H9 (cell line): ENCODE results near the gene CHST13. TPM values are rescaled to one million over a fixed set of nuclear protein-coding genes. Genes with fewer than 3 reads are reported as not detected.

Experiments
- DNase-seq: peaks from one replicate; pipeline ENCODE4 v3.0.0-alpha.2; 2017
- H2AFZ ChIP-seq: one replicate; pipeline ENCODE4 v1.6.1; 2013; ENCODE audit warnings: mild to moderate bottlenecking, low read length, control low read depth, moderate library complexity
- H2AK5ac ChIP-seq: 2 replicates; pipeline ENCODE4 v1.6.1; 2013; ENCODE audit warnings: low read length, control low read depth, mixed read lengths; ENCODE audit not compliant: insufficient read length
- H2BK120ac ChIP-seq: one replicate; pipeline ENCODE4 v1.6.1; 2013; ENCODE audit warnings: low read depth, mild to moderate bottlenecking, low read length, control low read depth, inconsistent platforms; ENCODE audit not compliant: poor library complexity, severe bottlenecking
- H2BK12ac ChIP-seq: 2 replicates; pipeline ENCODE4 v1.6.1; 2013; ENCODE audit warnings: low read length, control low read depth, mixed read lengths, low read depth; ENCODE audit not compliant: insufficient read length
- H2BK15ac ChIP-seq: 2 replicates; pipeline ENCODE4 v1.6.1; 2013; ENCODE audit warnings: low read depth, low read length, control low read depth
- H2BK20ac ChIP-seq: one replicate; pipeline ENCODE4 v1.6.1; 2013; ENCODE audit warnings: low read depth, mild to moderate bottlenecking, low read length, control low read depth, inconsistent platforms; ENCODE audit not compliant: poor library complexity, severe bottlenecking
- H2BK5ac ChIP-seq: 2 replicates; pipeline ENCODE4 v1.6.1; 2013; ENCODE audit warnings: low read length, control low read depth, mixed read lengths; ENCODE audit not compliant: insufficient read length
- H3K14ac ChIP-seq: 2 replicates; pipeline ENCODE4 v1.6.1; 2013; ENCODE audit warnings: low read length, control low read depth; ENCODE audit not compliant: insufficient read depth
- H3K18ac ChIP-seq: 2 replicates; pipeline ENCODE4 v1.6.1; 2013; ENCODE audit warnings: low read depth, mild to moderate bottlenecking, mixed read lengths, low read length, control low read depth; ENCODE audit not compliant: insufficient read length
- H3K23ac ChIP-seq: 2 replicates; pipeline ENCODE4 v1.6.1; 2013; ENCODE audit warnings: low read length, control low read depth, mixed read lengths, low read depth; ENCODE audit not compliant: insufficient read length
- H3K23me2 ChIP-seq: 2 replicates; pipeline ENCODE4 v1.6.1; 2013; ENCODE audit warnings: low read depth, mild to moderate bottlenecking, mixed read lengths, low read length, control low read depth; ENCODE audit not compliant: insufficient read length, poor library complexity, severe bottlenecking
- H3K27ac ChIP-seq: 2 replicates; pipeline ENCODE4 v1.5.1; 2013; ENCODE audit warnings: low read length, control low read depth, mixed read lengths, low read depth; ENCODE audit not compliant: insufficient read length
- H3K27me3 ChIP-seq: 2 replicates; pipeline ENCODE4 v1.6.1; 2013; ENCODE audit warnings: low read length, control low read depth, inconsistent platforms; ENCODE audit not compliant: insufficient read depth
- H3K4ac ChIP-seq: 2 replicates; pipeline ENCODE4 v1.6.1; 2013; ENCODE audit warnings: low read depth, mild to moderate bottlenecking, control low read depth, inconsistent platforms, low read length, moderate library complexity
- H3K4me1 ChIP-seq: 2 replicates; pipeline ENCODE4 v1.6.1; 2013; ENCODE audit warnings: low read length, control low read depth, inconsistent platforms; ENCODE audit not compliant: insufficient read depth
- H3K4me2 ChIP-seq: 2 replicates; pipeline ENCODE4 v1.6.1; 2013; ENCODE audit warnings: low read length, control low read depth, mixed read lengths; ENCODE audit not compliant: insufficient read length, insufficient read depth
- H3K56ac ChIP-seq: 2 replicates; pipeline ENCODE4 v1.6.1; 2013; ENCODE audit warnings: low read depth, mild to moderate bottlenecking, mixed read lengths, low read length, control low read depth; ENCODE audit not compliant: insufficient read length
- H3K79me1 ChIP-seq: 2 replicates; pipeline ENCODE4 v1.6.1; 2013; ENCODE audit warnings: low read depth, mild to moderate bottlenecking, moderate library complexity, low read length, control low read depth, inconsistent platforms; ENCODE audit not compliant: insufficient read depth, poor library complexity, severe bottlenecking
- H3K79me2 ChIP-seq: 2 replicates; pipeline ENCODE4 v1.6.1; 2013; ENCODE audit warnings: low read length, control low read depth, inconsistent platforms; ENCODE audit not compliant: insufficient read depth
- H3K9ac ChIP-seq: 2 replicates; pipeline ENCODE4 v1.6.1; 2013; ENCODE audit warnings: low read length, control low read depth, mixed read lengths; ENCODE audit not compliant: insufficient read length; ENCODE audit errors: extremely low read depth
- H3K9me3 ChIP-seq: one replicate; pipeline ENCODE4 v1.6.1; 2013; ENCODE audit warnings: low read depth, low read length, inconsistent platforms; ENCODE audit not compliant: control insufficient read depth
- H3T11ph ChIP-seq: one replicate; pipeline ENCODE4 v1.6.1; 2013; ENCODE audit warnings: mild to moderate bottlenecking, low read length, control low read depth, inconsistent platforms
- H4K20me1 ChIP-seq: one replicate; pipeline ENCODE4 v1.6.1; 2013; ENCODE audit not compliant: control insufficient read depth, insufficient read length, insufficient read depth
- H4K5ac ChIP-seq: 2 replicates; pipeline ENCODE4 v1.6.1; 2013; ENCODE audit warnings: low read depth, mild to moderate bottlenecking, mixed read lengths, low read length, control low read depth; ENCODE audit not compliant: insufficient read length
- H4K8ac ChIP-seq: replicated peaks from 2 replicates; pipeline ENCODE4 v1.6.1; 2013; ENCODE audit warnings: low read length, control low read depth, mixed read lengths, low read depth; ENCODE audit not compliant: insufficient read length
- H4K91ac ChIP-seq: 2 replicates; pipeline ENCODE4 v1.6.1; 2013; ENCODE audit warnings: low read depth, mild to moderate bottlenecking, moderate library complexity, mixed read lengths, low read length, control low read depth; ENCODE audit not compliant: insufficient read length
- H3K27ac Mint-ChIP-seq, 3 experiments: 2 replicates in 2 of 3; 3 replicates in 1 of 3; pipeline ENCODE4 v1.8.0; 2020 to 2021; ENCODE audit warnings: mixed read lengths in 3 of 3, mild to moderate bottlenecking in 1 of 3, moderate library complexity in 1 of 3
- H3K27me3 Mint-ChIP-seq: 2 replicates; pipeline ENCODE4 v1.8.0; 2021; ENCODE audit warnings: low read depth, mild to moderate bottlenecking, moderate library complexity, mixed read lengths
- H3K36me3 Mint-ChIP-seq, 3 experiments: 2 replicates in 2 of 3; 3 replicates in 1 of 3; pipeline ENCODE4 v1.8.0; 2020 to 2021; ENCODE audit warnings: low read depth in 3 of 3, mixed read lengths in 3 of 3; ENCODE audit not compliant: insufficient read depth in 1 of 3
- H3K4me1 Mint-ChIP-seq, 2 experiments: 2 replicates each; pipeline ENCODE4 v1.8.0; 2020; ENCODE audit warnings: mixed read lengths in 2 of 2
- H3K4me3 Mint-ChIP-seq, 2 experiments: 2 replicates in 1 of 2; 3 replicates in 1 of 2; pipeline ENCODE4 v1.8.0; 2020 to 2021; ENCODE audit warnings: mild to moderate bottlenecking in 2 of 2, mixed read lengths in 2 of 2, moderate library complexity in 1 of 2
- H3K9me3 Mint-ChIP-seq, 2 experiments: 2 replicates in 1 of 2; 3 replicates in 1 of 2; pipeline ENCODE4 v1.8.0; 2020; ENCODE audit warnings: mild to moderate bottlenecking in 2 of 2, mixed read lengths in 2 of 2, moderate library complexity in 1 of 2
- WGBS: extraction: QIAGEN DNeasy Blood & Tissue Kit; methylation state at CpG from one replicate; pipeline ENCODE4 v1.1.7; 2013; ENCODE audit warnings: missing lambda C conversion rate, low lambda C conversion rate, mixed read lengths; ENCODE audit not compliant: insufficient read length; ENCODE audit errors: extremely low coverage; 5-methylcytosine and 5-hydroxymethylcytosine counted together
- total RNA-seq: library from RNA; stranded (reverse); gene quantifications from 2 replicates; pipeline ENCODE4 v1.2.1, GENCODE V29; 2021
- TF ChIP-seq, protein P1 (sequence below): fragments of 200-600 bp; sonication (generic); conservative IDR thresholded peaks from 3 replicates; pipeline ENCODE4 v1.8.0; 2021; ENCODE audit warnings: antibody characterized with exemption, mild to moderate bottlenecking

The CHST13 gene
- total RNA-seq, 1 experiment from 2014 or later = 0.85 TPM

- no peaks in the 10 kb centered on the region for H3K4me1 ChIP-seq
- no peaks in the 10 kb centered on the region for H3K23me2 ChIP-seq
- H2BK15ac ChIP-seq = no peak overlapping the region
- H2BK12ac ChIP-seq = no peak overlapping the region
- no peak overlapping the region for H4K5ac ChIP-seq
- H3K27ac Mint-ChIP-seq = no peak overlapping the region
- H2AK5ac ChIP-seq = no peak overlapping the region
- TF ChIP-seq, protein P1, sequence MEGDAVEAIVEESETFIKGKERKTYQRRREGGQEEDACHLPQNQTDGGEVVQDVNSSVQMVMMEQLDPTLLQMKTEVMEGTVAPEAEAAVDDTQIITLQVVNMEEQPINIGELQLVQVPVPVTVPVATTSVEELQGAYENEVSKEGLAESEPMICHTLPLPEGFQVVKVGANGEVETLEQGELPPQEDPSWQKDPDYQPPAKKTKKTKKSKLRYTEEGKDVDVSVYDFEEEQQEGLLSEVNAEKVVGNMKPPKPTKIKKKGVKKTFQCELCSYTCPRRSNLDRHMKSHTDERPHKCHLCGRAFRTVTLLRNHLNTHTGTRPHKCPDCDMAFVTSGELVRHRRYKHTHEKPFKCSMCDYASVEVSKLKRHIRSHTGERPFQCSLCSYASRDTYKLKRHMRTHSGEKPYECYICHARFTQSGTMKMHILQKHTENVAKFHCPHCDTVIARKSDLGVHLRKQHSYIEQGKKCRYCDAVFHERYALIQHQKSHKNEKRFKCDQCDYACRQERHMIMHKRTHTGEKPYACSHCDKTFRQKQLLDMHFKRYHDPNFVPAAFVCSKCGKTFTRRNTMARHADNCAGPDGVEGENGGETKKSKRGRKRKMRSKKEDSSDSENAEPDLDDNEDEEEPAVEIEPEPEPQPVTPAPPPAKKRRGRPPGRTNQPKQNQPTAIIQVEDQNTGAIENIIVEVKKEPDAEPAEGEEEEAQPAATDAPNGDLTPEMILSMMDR = no peak
- H4K91ac ChIP-seq = no peak overlapping the region
- no peaks in the 10 kb centered on the region for H3K27me3 ChIP-seq
- no peak overlapping the region for H3K4ac ChIP-seq
- H3K14ac ChIP-seq = no peak overlapping the region
- no peak overlapping the region for H4K8ac ChIP-seq
- H3K27me3 Mint-ChIP-seq = no peaks in the 10 kb centered on the region; the same call in none of the 2 replicates
- H3K79me2 ChIP-seq = no peaks in the 10 kb centered on the region
- no peak overlapping the region for H2BK120ac ChIP-seq
- H4K20me1 ChIP-seq = no peaks in the 10 kb centered on the region
- peak; percentile 22 for DNase-seq
- peaks cover 4 to 5% of the 10 kb centered on the region in 2 experiments; a peak in 2 of 4 replicates for H3K4me1 Mint-ChIP-seq
- H3K4me2 ChIP-seq = no peak overlapping the region
- no peaks in the 10 kb centered on the region for H3K79me1 ChIP-seq
- no peak overlapping the region for H2BK20ac ChIP-seq
- H3K36me3 Mint-ChIP-seq = no peaks in the 10 kb centered on the region
- H3K9me3 ChIP-seq = no peaks in the 10 kb centered on the region
- H2AFZ ChIP-seq = no peak overlapping the region
- no peak overlapping the region for H3K23ac ChIP-seq
- H3K4me3 Mint-ChIP-seq = no peak overlapping the region
- H3K27ac ChIP-seq = no peak overlapping the region
- no peak overlapping the region for H3K9ac ChIP-seq
- WGBS = no CpG with 5 or more reads among the region's 11 CpGs
- no peak overlapping the region for H3K56ac ChIP-seq
- no peaks in the 10 kb centered on the region for H3K9me3 Mint-ChIP-seq
- H2BK5ac ChIP-seq = no peak overlapping the region
- no peak overlapping the region for H3T11ph ChIP-seq
- H3K18ac ChIP-seq = no peak overlapping the region
Measured at GRCh38 chr3:126557415-126557745, 33.4 kb downstream of the CHST13 start.
